Panc1 (cell line): ENCODE results near the gene TBX4. TPM values are rescaled to one million over a fixed set of nuclear protein-coding genes. Genes with fewer than 3 reads are reported as not detected.

Experiments
- ATAC-seq: fragments of 200-7000 bp; cut with Tn5 transposase; 2 replicates; pipeline ENCODE4 v1.9.1; 2020; ENCODE audit warnings: mild to moderate bottlenecking, moderate library complexity
- Bru-seq: library from RNA; stranded (reverse); fragments of 400-500 nt; gene quantifications from one replicate; lab custom pipeline; 2021; lab: Mats Ljungman, UMichigan
- BruChase-seq, 2 experiments: library from RNA; stranded (reverse); fragments of 400-500 nt; gene quantifications; one replicate each; lab custom pipeline; 2021; lab: Mats Ljungman, UMichigan
- BruUV-seq: library from RNA; stranded (reverse); fragments of 400-500 nt; replicated peaks from 2 replicates; lab custom pipeline; 2021; lab: Mats Ljungman, UMichigan
- CTCF ChIA-PET: fragments of 300-600 bp; sonication (Branson Sonifier 250); formaldehyde crosslinking; loops from one replicate; lab custom pipeline; 2022; ENCODE audit warnings: antibody characterized with exemption; lab: Charles Lee
- POLR2A ChIA-PET: fragments of 300-600 bp; sonication (Branson Sonifier 250); formaldehyde crosslinking; loops from one replicate; lab custom pipeline; 2022; ENCODE audit warnings: antibody characterized with exemption; lab: Charles Lee
- DNase-seq: peaks from one replicate; pipeline ENCODE4 v3.0.0-alpha.2; 2010; ENCODE audit warnings: low read depth, low spot score
- H3K27ac ChIP-seq: 2 replicates; pipeline ENCODE4 v1.5.1; 2011; ENCODE audit warnings: mild to moderate bottlenecking, low read length, inconsistent platforms
- H3K27me3 ChIP-seq: fragments of 200-500 bp; sonication (Bioruptor generic); 2 replicates; pipeline ENCODE4 v1.6.0; 2014; ENCODE audit warnings: low read length, inconsistent platforms; ENCODE audit not compliant: control insufficient read depth, insufficient read depth
- H3K36me3 ChIP-seq: fragments of 200-500 bp; sonication (Bioruptor generic); 2 replicates; pipeline ENCODE4 v1.5.1; 2014; ENCODE audit warnings: inconsistent platforms, mild to moderate bottlenecking, low read length, moderate library complexity; ENCODE audit not compliant: control insufficient read depth, insufficient read depth
- H3K4me1 ChIP-seq: 2 replicates; pipeline ENCODE4 v1.5.1; 2011; ENCODE audit warnings: inconsistent platforms, mild to moderate bottlenecking, low read length, moderate library complexity; ENCODE audit not compliant: control insufficient read depth, insufficient read depth
- H3K4me3 ChIP-seq, 2 experiments: 2 replicates each; pipeline ENCODE4 v1.5.1; 2011 to 2012; ENCODE audit warnings: low read depth in 2 of 2, low read length in 2 of 2, mild to moderate bottlenecking in 2 of 2, inconsistent platforms in 1 of 2, moderate library complexity in 1 of 2
- H3K9me3 ChIP-seq: fragments of 200-500 bp; sonication (Bioruptor generic); 2 replicates; pipeline ENCODE4 v1.5.1; 2014; ENCODE audit warnings: low read depth, mild to moderate bottlenecking, inconsistent platforms, low read length, moderate library complexity; ENCODE audit not compliant: control insufficient read depth, insufficient read depth
- POLR2AphosphoS5 ChIP-seq: IDR thresholded peaks from 2 replicates; pipeline ENCODE4 v1.6.1; 2012; ENCODE audit warnings: mild to moderate bottlenecking, low read depth, low read length, moderate library complexity
- SIN3A ChIP-seq: IDR thresholded peaks from 2 replicates; pipeline ENCODE4 v1.6.1; 2012; ENCODE audit warnings: low read depth, mild to moderate bottlenecking, low read length, moderate library complexity, borderline replicate concordance; ENCODE audit not compliant: insufficient read depth
- TCF7L2 ChIP-seq: IDR thresholded peaks from 2 replicates; pipeline ENCODE4 v1.6.1; 2011; ENCODE audit warnings: mild to moderate bottlenecking, low read depth, low read length, inconsistent platforms
- in situ Hi-C: cut with HindIII; loops from 2 replicates; pipeline ENCODE4 v1.10.0; 2016; ENCODE audit warnings: low sequenced_read_pairs, low pct_unique_long_range_greater_than_20kb
- intact Hi-C: fragments of 100-400 bp; cut with micrococcal nuclease; formaldehyde crosslinking; loops from one replicate; pipeline ENCODE4 v1.10.0; 2022; ENCODE audit not compliant: unreplicated experiment
- long read RNA-seq: library from polyadenylated mRNA; unstranded; transcript quantifications from one replicate; pipeline ENCODE4 v2.0.0, GENCODE V29; 2021; ENCODE audit not compliant: unreplicated experiment
- polyA plus RNA-seq: library from polyadenylated mRNA; unstranded; fragments of >200 nt; gene quantifications from one replicate; pipeline ENCODE4 v1.2.1, GENCODE V29; 2012; ENCODE audit warnings: missing spikeins; ENCODE audit not compliant: insufficient read length
- total RNA-seq: library from RNA; stranded (reverse); gene quantifications from one replicate; pipeline ENCODE4 v1.2.1, GENCODE V29; 2021; ENCODE audit not compliant: unreplicated experiment
- TF ChIP-seq, protein P1 (sequence below): fragments of 450-650 bp; IDR thresholded peaks from 2 replicates; pipeline ENCODE4 v1.5.1; 2017; ENCODE audit warnings: mild to moderate bottlenecking
- TF ChIP-seq, protein P2 (sequence below), 2 experiments: IDR thresholded peaks; 2 replicates each; pipeline ENCODE4 v1.6.1; 2011 to 2012; ENCODE audit warnings: low read depth in 2 of 2, control low read depth in 1 of 2, low read length in 1 of 2, mild to moderate bottlenecking in 1 of 2, moderate library complexity in 1 of 2; ENCODE audit not compliant: insufficient read depth in 1 of 2

The TBX4 gene
- total RNA-seq (not detected), Bru-seq, nascent RNA (percentile 5 among the genes with signal in this experiment), BruChase-seq, experiment 1, labeled RNA remaining after a 2-hour chase (percentile 10 among the genes with signal in this experiment), BruChase-seq, experiment 2, labeled RNA remaining after a 6-hour chase (percentile 10 among the genes with signal in this experiment)
- 0.19 TPM for polyA plus RNA-seq
- long read RNA-seq = 0 reads

DNA sequence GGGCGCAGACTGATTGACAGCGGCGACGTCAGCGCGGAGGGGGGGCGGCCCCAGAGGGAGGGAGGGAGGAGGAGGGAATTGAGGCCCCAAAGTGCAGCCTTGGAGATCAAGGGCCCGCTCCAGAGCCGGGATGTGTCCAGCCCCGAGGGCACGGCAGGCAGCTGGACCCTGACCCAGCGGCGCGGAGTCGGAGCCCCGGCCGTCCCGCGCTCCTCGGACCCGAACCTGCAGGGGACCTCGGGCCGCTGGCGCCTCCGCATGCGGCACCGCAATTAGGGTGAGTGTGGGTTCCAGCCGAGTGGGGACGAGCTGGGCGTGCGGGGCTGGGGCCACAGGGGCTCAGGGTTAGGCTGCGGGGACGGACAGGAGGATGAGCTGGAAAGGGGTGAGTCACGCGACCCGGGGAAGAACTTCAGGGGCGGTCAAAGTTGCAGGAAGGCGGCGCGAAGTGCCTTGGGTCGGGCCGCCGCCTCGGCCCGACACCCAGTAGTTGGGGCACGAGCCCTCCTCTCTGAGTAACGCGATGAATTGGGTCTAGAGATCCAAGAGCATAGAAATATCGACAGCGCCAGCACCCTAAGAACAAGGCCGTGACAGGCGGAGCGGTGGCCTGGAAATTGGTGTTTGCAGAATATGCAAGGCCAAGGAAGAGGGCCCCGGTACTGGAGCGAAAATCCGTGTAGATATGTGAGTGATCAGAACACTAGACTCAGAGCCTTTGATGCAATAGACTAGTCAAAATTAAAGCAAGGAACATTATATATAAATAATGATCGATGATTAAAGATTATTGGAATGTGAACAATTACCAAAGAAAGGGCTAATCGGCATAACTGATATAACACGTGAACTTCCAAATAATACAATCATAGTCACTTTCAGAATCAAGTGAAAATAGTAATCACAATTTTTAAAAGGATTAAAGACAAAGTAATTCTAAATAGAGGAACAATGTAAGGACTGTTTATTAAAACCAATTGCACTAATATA, at the start of gene TBX4:
TBX4 (plus strand) TSS at position 122 of the 990 bp plus-strand sequence. CDS start 4,069 bp downstream, outside the sequence.
- no peak for DNase-seq
- no peaks in the 10 kb centered on the region for H3K27me3 ChIP-seq
- intact Hi-C loops = no loop called here
- no TSS peak for BruUV-seq
- no peak for TF ChIP-seq TCF7L2
- TF ChIP-seq, protein P1, sequence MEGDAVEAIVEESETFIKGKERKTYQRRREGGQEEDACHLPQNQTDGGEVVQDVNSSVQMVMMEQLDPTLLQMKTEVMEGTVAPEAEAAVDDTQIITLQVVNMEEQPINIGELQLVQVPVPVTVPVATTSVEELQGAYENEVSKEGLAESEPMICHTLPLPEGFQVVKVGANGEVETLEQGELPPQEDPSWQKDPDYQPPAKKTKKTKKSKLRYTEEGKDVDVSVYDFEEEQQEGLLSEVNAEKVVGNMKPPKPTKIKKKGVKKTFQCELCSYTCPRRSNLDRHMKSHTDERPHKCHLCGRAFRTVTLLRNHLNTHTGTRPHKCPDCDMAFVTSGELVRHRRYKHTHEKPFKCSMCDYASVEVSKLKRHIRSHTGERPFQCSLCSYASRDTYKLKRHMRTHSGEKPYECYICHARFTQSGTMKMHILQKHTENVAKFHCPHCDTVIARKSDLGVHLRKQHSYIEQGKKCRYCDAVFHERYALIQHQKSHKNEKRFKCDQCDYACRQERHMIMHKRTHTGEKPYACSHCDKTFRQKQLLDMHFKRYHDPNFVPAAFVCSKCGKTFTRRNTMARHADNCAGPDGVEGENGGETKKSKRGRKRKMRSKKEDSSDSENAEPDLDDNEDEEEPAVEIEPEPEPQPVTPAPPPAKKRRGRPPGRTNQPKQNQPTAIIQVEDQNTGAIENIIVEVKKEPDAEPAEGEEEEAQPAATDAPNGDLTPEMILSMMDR = no peak
- TF ChIP-seq SIN3A = no peak
- TF ChIP-seq POLR2AphosphoS5 = no peak
- TF ChIP-seq, protein P2, sequence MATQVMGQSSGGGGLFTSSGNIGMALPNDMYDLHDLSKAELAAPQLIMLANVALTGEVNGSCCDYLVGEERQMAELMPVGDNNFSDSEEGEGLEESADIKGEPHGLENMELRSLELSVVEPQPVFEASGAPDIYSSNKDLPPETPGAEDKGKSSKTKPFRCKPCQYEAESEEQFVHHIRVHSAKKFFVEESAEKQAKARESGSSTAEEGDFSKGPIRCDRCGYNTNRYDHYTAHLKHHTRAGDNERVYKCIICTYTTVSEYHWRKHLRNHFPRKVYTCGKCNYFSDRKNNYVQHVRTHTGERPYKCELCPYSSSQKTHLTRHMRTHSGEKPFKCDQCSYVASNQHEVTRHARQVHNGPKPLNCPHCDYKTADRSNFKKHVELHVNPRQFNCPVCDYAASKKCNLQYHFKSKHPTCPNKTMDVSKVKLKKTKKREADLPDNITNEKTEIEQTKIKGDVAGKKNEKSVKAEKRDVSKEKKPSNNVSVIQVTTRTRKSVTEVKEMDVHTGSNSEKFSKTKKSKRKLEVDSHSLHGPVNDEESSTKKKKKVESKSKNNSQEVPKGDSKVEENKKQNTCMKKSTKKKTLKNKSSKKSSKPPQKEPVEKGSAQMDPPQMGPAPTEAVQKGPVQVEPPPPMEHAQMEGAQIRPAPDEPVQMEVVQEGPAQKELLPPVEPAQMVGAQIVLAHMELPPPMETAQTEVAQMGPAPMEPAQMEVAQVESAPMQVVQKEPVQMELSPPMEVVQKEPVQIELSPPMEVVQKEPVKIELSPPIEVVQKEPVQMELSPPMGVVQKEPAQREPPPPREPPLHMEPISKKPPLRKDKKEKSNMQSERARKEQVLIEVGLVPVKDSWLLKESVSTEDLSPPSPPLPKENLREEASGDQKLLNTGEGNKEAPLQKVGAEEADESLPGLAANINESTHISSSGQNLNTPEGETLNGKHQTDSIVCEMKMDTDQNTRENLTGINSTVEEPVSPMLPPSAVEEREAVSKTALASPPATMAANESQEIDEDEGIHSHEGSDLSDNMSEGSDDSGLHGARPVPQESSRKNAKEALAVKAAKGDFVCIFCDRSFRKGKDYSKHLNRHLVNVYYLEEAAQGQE (IDR thresholded peaks at IDR 0.05; ENCODE audit: insufficient read depth in 1 of 2, low read depth in 2 of 2, low read length in 1 of 2) = no peak
- H3K36me3 ChIP-seq = no peaks in the 10 kb centered on the region
- in situ Hi-C loops = no loop called here
- no peaks in the 10 kb centered on the region for H3K9me3 ChIP-seq
- H3K27ac ChIP-seq = no peak within 1 kb of the TSS
- H3K4me1 ChIP-seq = peaks cover 4% of the 10 kb centered on the region; the same call in 1 of the 2 replicates
- ChIA-PET CTCF (no interaction called here), POLR2A (no interaction called here)
- no peak within 1 kb of the TSS for H3K4me3 ChIP-seq
- no peak for ATAC-seq

DNA sequence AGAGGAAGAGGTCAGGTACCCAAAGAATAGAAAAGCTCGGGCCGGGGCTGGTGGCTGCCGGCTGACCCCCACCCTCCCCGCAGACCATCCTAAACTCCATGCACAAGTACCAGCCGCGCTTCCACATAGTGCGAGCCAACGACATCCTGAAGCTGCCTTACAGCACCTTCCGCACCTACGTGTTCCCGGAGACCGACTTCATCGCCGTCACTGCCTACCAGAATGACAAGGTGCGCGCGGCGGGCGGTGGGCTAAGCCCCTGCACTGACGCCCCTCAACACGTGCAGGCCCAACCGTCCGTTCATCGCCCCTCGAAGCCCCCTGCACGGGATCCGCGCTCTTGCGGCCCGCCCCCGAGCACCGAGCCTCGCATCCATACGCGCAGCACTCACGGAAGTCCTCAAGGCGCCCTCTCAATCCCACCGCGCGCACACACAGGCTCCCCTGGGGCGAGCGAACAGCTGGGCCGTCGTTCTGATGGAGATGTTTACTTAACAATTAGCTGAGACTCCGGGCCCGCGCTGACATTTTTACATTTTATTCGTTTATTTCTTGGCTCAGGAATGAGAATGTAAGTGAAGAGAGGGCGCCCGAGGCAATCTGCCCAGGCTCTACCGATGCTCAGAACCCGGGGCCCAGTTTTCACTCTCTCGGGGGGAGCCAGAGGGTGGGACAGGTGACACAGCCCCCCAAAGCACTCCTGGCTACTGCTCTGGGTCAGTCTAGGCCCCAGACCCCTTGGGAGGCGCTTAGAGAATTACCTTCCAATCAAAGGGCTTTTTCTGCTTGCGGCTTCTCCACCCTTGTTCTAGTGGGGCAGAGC, 49.0 kb upstream of the TBX4 start:
- DNase-seq = no peak
- in situ Hi-C loops = no loop called here
- no peaks in the 10 kb centered on the region for H3K27me3 ChIP-seq

More for the DNA sequence above, 49.0 kb upstream of the TBX4 start:
- Histone ChIP-seq H3K9me3 (no peaks in the 10 kb centered on the region), H3K4me1 (peaks cover 16% of the 10 kb centered on the region; the same call in 1 of the 2 replicates), H3K4me3 (no peak overlapping the region; a peak in 1 of 4 replicates), H3K36me3 (no peaks in the 10 kb centered on the region), H3K27ac (no peak overlapping the region)
- ChIA-PET POLR2A (no interaction called here), CTCF (no interaction called here)
- BruUV-seq = TSS peak; percentile 75
- intact Hi-C loops = no loop called here
- ATAC-seq = no peak
- no peak for TF ChIP-seq TCF7L2
- no peak for TF ChIP-seq SIN3A
- TF ChIP-seq, protein P1 = no peak
- TF ChIP-seq, protein P2 (IDR thresholded peaks at IDR 0.05; ENCODE audit: insufficient read depth in 1 of 2, low read depth in 2 of 2, low read length in 1 of 2) = no peak
- no peak for TF ChIP-seq POLR2AphosphoS5
